Adrenal gland (tissue), 5 donors: ENCODE measurements around the gene PKP3.

ENCODE experiments used
- CTCF ChIP-seq, 6 experiments: fragments of 450-650 bp in 4 of 6; fragments of 200-600 bp in 2 of 6; sonication (generic) in 1 of 6; IDR thresholded peaks; 1 replicate in 5 of 6; 2 replicates in 1 of 6; pipeline versions ENCODE4 v1.5.1 to v1.8.0; 2016 to 2021; ENCODE audit warnings: antibody characterized with exemption in 6 of 6, mild to moderate bottlenecking in 2 of 6, moderate library complexity in 1 of 6
- POLR2A ChIP-seq, 2 donors: fragments of 450-650 bp; IDR thresholded peaks; one replicate each; pipeline ENCODE4 v1.6.1; 2017; ENCODE audit warnings: antibody characterized with exemption in 2 of 2, mild to moderate bottlenecking in 2 of 2, moderate library complexity in 1 of 2
- donor health status: DM: no; HTN: no; CAD: no.

- no peak for TF ChIP-seq POLR2A (IDR thresholded peaks at IDR 0.05)
- TF ChIP-seq CTCF (IDR thresholded peaks at IDR 0.05) = no peak
These were observed 52.0 kb downstream of the PKP3 start for GRCh38 chr11:445765-446588.
